ENCODE measurements around the gene FOXP3.

GRCh38 chrX:49205443-49205842, 59.1 kb downstream of the FOXP3 start:
- no peak for TF ChIP-seq POLR2A (IDR thresholded peaks at IDR 0.05)
- TF ChIP-seq, protein P1, sequence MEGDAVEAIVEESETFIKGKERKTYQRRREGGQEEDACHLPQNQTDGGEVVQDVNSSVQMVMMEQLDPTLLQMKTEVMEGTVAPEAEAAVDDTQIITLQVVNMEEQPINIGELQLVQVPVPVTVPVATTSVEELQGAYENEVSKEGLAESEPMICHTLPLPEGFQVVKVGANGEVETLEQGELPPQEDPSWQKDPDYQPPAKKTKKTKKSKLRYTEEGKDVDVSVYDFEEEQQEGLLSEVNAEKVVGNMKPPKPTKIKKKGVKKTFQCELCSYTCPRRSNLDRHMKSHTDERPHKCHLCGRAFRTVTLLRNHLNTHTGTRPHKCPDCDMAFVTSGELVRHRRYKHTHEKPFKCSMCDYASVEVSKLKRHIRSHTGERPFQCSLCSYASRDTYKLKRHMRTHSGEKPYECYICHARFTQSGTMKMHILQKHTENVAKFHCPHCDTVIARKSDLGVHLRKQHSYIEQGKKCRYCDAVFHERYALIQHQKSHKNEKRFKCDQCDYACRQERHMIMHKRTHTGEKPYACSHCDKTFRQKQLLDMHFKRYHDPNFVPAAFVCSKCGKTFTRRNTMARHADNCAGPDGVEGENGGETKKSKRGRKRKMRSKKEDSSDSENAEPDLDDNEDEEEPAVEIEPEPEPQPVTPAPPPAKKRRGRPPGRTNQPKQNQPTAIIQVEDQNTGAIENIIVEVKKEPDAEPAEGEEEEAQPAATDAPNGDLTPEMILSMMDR (IDR thresholded peaks at IDR 0.05), result no peak

All from Peyer's patch (tissue), 4 donors.